D721Med (cell line): ENCODE data around the gene ACBD6.

ENCODE experiments used
- DNase-seq: peaks from one replicate; pipeline ENCODE4 v3.0.0; 2011; ENCODE audit warnings: low spot score; ENCODE audit not compliant: insufficient read length
- FAIRE-seq: peaks from 2 replicates; lab custom pipeline; 2011; peaks lifted over from hg19 to GRCh38; lab: Jason Lieb, UNC
- CTCF ChIP-seq: IDR thresholded peaks from 2 replicates; pipeline ENCODE4 v1.5.1; 2012; ENCODE audit warnings: mild to moderate bottlenecking, control low read depth; ENCODE audit not compliant: insufficient read depth; ENCODE audit errors: missing control alignments

Gene ACBD6

GRCh38 chr1:180271272-180272255, 230.8 kb downstream of the ACBD6 start:
- no peak for TF ChIP-seq CTCF
- DNase-seq = peak; percentile 84
- FAIRE-seq = peak; percentile 96

GRCh38 chr1:180270530-180271271, 231.7 kb downstream of the ACBD6 start:
- DNase-seq (no peak), FAIRE-seq (no peak)
- no peak for TF ChIP-seq CTCF

GRCh38 chr1:180269645-180270529, 232.5 kb downstream of the ACBD6 start:
- peak; percentile 73 for FAIRE-seq
- TF ChIP-seq CTCF = peak; percentile 35
- DNase-seq = no peak

DNA sequence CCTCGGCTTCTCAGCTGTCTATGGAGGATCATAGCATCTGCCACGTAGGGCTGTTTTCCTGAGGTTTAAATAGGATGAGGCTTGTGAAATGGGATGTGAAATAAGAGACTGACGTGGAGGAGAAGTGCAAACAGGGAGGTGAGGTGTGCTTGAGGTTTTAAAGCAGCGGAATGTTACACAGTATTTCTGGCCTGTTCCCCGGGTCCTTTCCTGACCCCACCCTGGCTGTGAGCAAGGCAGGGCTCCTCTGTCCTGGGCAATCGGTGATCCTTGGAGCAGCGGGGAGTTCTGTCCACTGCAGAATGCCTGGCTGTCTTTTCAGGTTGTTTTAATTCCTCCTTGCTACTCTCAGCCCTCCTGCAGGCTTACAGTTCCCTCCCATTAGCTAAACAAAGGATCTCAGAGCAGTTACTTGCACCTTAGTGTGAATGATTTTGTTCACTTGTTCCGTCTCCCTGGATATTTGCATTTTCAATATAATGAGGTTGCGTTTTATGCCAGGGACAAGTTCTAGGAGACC, 233.8 kb downstream of the ACBD6 start:
- no peak for TF ChIP-seq CTCF
- DNase-seq (no peak), FAIRE-seq (no peak)

DNA sequence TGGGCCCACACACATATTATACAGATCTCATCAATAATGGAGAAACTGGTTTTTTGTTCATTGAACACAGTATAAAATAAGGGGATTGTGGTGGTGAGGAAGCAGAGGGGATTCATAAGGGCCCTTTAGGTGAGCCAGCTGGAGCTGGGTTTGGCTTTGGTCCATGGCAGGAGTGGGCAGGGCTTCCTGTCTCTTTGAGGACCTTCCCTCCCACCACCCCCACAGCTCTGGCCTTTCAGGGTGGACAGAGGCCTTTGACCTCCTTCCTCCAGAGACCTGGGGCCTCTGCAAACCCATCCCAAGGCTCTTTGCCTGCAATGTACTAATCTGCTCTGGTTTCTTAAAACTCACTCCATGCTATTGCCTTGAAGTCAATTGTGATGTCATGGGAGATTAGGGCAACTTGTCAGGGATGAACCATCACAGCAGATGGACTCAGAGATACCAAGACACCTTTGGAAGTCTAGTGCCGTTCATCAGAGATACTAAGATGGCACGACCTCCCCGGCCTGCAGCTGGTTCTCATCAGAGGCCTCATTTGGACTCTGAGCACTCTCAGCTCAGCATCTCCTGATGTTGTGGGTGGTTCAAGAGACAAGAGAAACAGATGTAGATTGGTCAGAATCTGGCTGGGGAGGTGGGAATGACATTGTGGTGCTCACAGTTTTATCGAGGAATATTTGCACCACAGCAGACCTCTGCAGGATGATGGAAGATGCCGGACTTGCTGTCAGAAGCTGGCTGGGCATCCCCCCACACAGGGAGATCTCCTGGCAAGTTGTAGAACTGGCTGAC, 234.4 kb downstream of the ACBD6 start:
- FAIRE-seq (no peak), DNase-seq (no peak)

More for the DNA sequence above, 234.4 kb downstream of the ACBD6 start:
- TF ChIP-seq CTCF = no peak
